Fibroblast of gingiva (primary cell): ENCODE results near the gene ETDB.
"Not testable (repeated sequence)": the region's sequence is repeated elsewhere in the genome, so short reads cannot be mapped to it uniquely, and the experiment has no call there.

ENCODE experiments used
- DNase-seq: peaks from one replicate; pipeline ENCODE4 v3.0.0-alpha.2; 2011; ENCODE audit warnings: low read depth

The ETDB gene

GRCh38 chrX:135120056-135120576, at the start of gene ETDB:
Gene ETDB (minus strand): TSS chrX:135120526. CDS start chrX:135119261, 1,265 bp downstream.
- DNase-seq = not testable (repeated sequence)

GRCh38 chrX:135169534-135169933, 49.2 kb upstream of the ETDB start:
- not testable (repeated sequence) for DNase-seq

GRCh38 chrX:135168486-135168885, 48.2 kb upstream of the ETDB start:
- DNase-seq = no peak

GRCh38 chrX:135154688-135155087, 34.4 kb upstream of the ETDB start:
- DNase-seq = not testable (repeated sequence)

GRCh38 chrX:135126145-135126544, 5.8 kb upstream of the ETDB start:
- not testable (repeated sequence) for DNase-seq

GRCh38 chrX:135116064-135116463, 4.3 kb downstream of the ETDB start:
- not testable (repeated sequence) for DNase-seq

- DNase-seq = no peak
These were observed 5.9 kb downstream of the ETDB start for GRCh38 chrX:135114392-135114791.

GRCh38 chrX:135112743-135113142, 7.6 kb downstream of the ETDB start:
- no peak for DNase-seq

- DNase-seq = peak; percentile 13
These were observed 8.1 kb downstream of the ETDB start for GRCh38 chrX:135112096-135112729.

GRCh38 chrX:135109554-135109953, 10.8 kb downstream of the ETDB start:
- no peak for DNase-seq

GRCh38 chrX:135099493-135099783, 20.9 kb downstream of the ETDB start:
- no peak for DNase-seq

GRCh38 chrX:135097196-135097744, 23.1 kb downstream of the ETDB start:
- DNase-seq = not testable (repeated sequence)

GRCh38 chrX:135095715-135096114, 24.6 kb downstream of the ETDB start:
- DNase-seq = no peak

- no peak for DNase-seq
These were observed 25.6 kb downstream of the ETDB start for GRCh38 chrX:135094726-135095125.

- no peak for DNase-seq
These were observed 31.2 kb downstream of the ETDB start for GRCh38 chrX:135089126-135089525.

- DNase-seq = peak; percentile 3
These were observed 32.5 kb downstream of the ETDB start for GRCh38 chrX:135087867-135088266.

GRCh38 chrX:135086197-135086854, 34.0 kb downstream of the ETDB start:
- DNase-seq = peak; percentile 35

- DNase-seq = no peak
These were observed 38.5 kb downstream of the ETDB start for GRCh38 chrX:135081693-135082404.
